ENCODE measurements around the gene CDK5RAP1.
"Not testable (repeated sequence)": the region's sequence is repeated elsewhere in the genome, so short reads cannot be mapped to it uniquely, and the experiment has no call there.

The CDK5RAP1 gene

DNA sequence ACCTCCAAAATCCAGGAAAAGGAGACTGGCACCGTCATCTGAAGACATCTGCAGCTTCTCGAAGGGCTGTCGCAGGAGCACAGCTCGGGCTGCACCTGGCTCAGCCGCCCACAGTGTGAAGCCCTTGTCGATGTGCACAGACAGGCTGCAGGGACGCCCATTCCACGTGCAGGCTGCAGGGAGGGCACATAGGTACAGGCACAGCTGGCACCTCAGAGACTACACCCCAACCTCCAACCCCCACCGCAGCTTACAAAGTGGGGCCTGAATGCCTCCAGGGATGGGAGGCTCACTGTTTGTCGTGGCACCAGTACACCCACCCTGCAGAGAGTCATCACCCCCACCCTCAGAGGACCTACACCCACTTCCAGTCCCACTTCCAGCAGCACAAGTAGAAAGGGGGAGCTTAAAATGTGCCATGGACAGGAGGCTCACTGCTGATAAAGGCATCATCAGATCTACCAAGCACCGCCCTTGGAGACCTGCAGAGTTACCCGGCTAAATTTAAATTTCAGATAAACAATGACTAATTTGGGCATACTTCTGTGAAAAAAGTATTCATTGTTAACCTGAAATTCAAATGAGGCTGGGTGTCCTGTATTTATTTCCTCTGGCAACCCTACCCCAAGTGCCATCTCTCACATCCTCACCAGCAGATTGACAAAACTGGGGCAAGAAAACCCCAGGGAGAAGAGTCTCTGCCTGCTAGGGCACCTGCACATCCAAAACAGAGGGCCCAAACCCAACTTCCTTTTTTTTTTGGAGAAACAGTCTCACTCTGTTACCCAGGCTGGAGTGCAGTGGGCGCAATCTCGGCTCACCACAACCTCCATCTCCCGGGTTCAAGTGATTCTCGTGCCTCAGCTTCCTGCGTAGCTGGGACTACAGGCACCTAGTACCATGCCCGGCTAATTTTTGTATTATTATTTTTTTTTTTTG is 7.7 kb upstream of the CDK5RAP1 start:
- TF ChIP-seq POLR2A (IDR thresholded peaks at IDR 0.05; ENCODE audit: low read depth, low read length), result no peak
- FAIRE-seq (no peak), DNase-seq (ENCODE audit: insufficient read length, low spot score) (no peak)

- DNase-seq (ENCODE audit: insufficient read length, low spot score) (no peak), FAIRE-seq (no peak)
- no peak for TF ChIP-seq POLR2A (IDR thresholded peaks at IDR 0.05; ENCODE audit: low read depth, low read length)
Measured at GRCh38 chr20:33408313-33408712, 7.0 kb upstream of the CDK5RAP1 start.

GRCh38 chr20:33407796-33408195 is 6.5 kb upstream of the CDK5RAP1 start:
- FAIRE-seq, result no peak
- TF ChIP-seq POLR2A (IDR thresholded peaks at IDR 0.05; ENCODE audit: low read depth, low read length), result no peak
- no peak for DNase-seq (ENCODE audit: insufficient read length, low spot score)

- no peak for FAIRE-seq
- no peak for DNase-seq (ENCODE audit: insufficient read length, low spot score)
- no peak for TF ChIP-seq POLR2A (IDR thresholded peaks at IDR 0.05; ENCODE audit: low read depth, low read length)
Measured at GRCh38 chr20:33407251-33407650, 5.9 kb upstream of the CDK5RAP1 start.

DNA sequence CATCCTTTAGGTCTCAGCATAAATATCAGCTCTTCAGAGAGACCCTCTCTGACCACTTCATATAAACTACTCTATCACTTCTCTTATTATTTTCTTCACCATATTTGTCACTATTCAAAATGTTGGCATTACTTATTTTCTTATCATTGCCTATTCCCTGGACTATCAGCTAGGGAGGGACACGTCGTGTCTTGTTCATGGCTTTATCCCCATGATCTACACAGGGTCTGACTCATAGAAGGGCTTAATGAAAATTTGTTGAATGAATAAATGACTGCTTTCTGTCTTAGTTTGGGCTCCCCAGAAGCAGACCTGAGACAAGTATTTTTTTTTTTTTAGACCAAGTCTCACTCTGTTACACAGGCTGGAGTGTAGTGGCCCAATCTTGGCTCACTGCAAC is 3.0 kb upstream of the CDK5RAP1 start:
- DNase-seq (ENCODE audit: insufficient read length, low spot score), result no peak
- no peak for FAIRE-seq
- TF ChIP-seq POLR2A (IDR thresholded peaks at IDR 0.05; ENCODE audit: low read depth, low read length), result no peak

DNA sequence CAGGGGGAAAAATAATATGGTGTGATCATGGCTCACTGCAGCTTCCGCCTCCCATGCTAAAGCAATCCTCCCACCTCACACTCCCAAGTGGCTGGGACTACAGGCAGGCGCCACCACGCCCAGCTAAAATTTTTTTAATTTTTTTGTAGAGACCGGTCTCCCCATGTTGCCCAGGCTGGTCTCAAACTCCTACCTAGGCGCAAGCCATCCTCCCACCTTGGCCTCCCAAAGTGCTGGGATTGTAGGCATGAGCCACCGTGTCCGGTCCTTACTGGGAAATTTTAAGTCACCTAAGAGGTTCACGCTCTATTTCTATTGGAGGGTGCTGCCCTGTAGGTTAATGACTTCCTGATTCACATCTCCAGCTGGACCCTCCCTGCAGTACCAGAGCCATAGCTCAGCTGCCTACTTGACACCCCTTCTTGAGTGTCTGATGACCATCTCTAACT is 626 bp upstream of the CDK5RAP1 start:
- no peak for TF ChIP-seq POLR2A (IDR thresholded peaks at IDR 0.05; ENCODE audit: low read depth, low read length)
- FAIRE-seq (no peak), DNase-seq (ENCODE audit: insufficient read length, low spot score) (no peak)

DNA sequence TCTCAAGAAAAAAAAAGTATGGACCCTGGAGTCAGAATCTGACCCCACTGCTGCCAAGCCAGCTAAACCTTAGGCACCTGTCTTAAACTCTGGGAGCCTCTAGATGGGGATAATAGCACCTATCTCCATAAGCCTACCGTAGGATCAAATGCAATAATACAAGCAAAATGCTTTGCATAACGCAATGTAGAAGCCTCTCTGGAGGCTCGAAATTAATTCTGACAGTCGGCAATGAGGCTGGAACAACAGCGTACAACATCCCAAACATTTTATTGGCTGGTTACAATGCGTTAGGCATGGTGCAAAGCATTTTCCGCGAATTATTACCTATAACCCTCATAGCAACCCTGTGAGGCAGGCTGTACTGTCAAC is 521 bp downstream of the CDK5RAP1 start:
- no peak for TF ChIP-seq POLR2A (IDR thresholded peaks at IDR 0.05; ENCODE audit: low read depth, low read length)
- DNase-seq (ENCODE audit: insufficient read length, low spot score) (no peak), FAIRE-seq (no peak)

GRCh38 chr20:33399924-33400323 is 1.4 kb downstream of the CDK5RAP1 start:
- FAIRE-seq, result no peak
- TF ChIP-seq POLR2A (IDR thresholded peaks at IDR 0.05; ENCODE audit: low read depth, low read length), result no peak

DNA sequence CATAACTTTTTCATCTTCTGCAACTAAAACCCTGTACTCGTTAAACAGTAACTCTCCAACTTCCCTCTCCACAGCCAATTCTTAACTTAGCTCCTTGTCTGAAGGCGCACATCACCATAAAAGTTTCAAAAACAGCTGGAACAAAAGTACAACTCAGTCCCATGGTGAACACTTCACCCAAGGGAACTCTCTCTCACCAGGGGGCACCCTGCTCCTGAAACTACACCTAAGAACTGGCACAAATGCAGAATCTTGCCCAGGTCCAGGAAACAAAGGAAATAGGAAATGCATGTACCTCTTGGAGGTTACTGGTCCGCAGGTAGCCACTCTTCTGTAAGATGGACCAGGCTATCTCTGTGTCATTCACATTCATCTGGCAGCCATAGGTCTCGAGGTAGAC is 6.6 kb downstream of the CDK5RAP1 start:
- no peak for TF ChIP-seq POLR2A (IDR thresholded peaks at IDR 0.05; ENCODE audit: low read depth, low read length)
- DNase-seq (ENCODE audit: insufficient read length, low spot score) (no peak), FAIRE-seq (no peak)

More at GRCh38 chr20:33399924-33400323, 1.4 kb downstream of the CDK5RAP1 start:
- no peak for DNase-seq (ENCODE audit: insufficient read length, low spot score)

GRCh38 chr20:33393609-33394008 is 7.7 kb downstream of the CDK5RAP1 start:
- DNase-seq (ENCODE audit: insufficient read length, low spot score), result no peak
- no peak for TF ChIP-seq POLR2A (IDR thresholded peaks at IDR 0.05; ENCODE audit: low read depth, low read length)
- FAIRE-seq, result no peak

- FAIRE-seq, result no peak
- DNase-seq (ENCODE audit: insufficient read length, low spot score), result no peak
- TF ChIP-seq POLR2A (IDR thresholded peaks at IDR 0.05; ENCODE audit: low read depth, low read length), result no peak
Measured at GRCh38 chr20:33391722-33392415, 9.4 kb downstream of the CDK5RAP1 start.

- not testable (repeated sequence) for DNase-seq (ENCODE audit: insufficient read length, low spot score); FAIRE-seq
Measured at GRCh38 chr20:33389326-33389725, 12.0 kb downstream of the CDK5RAP1 start.

DNA sequence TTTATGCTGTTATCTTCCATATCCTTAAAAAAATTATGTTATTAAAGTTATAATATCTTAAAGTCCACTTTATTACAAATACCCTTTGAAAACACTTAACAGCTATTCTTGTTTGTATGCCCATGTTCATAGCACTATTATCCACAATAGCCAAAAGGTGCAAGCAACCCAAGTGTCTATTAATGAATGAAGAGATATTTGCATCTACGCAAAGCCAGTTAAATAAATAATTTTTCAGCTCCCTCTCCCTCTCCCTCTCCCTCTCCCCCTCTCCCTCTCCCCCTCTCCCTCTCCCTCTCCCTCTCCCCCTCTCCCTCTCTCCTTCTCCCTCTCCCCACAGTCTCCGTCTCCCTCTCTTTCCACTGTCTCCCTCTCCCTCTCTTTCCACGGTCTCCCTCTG is 13.1 kb downstream of the CDK5RAP1 start:
- DNase-seq (ENCODE audit: insufficient read length, low spot score) (no peak), FAIRE-seq (no peak)
- TF ChIP-seq POLR2A (IDR thresholded peaks at IDR 0.05; ENCODE audit: low read depth, low read length), result no peak

- no peak for FAIRE-seq
- DNase-seq (ENCODE audit: insufficient read length, low spot score), result peak; percentile 58
- no peak for TF ChIP-seq POLR2A (IDR thresholded peaks at IDR 0.05; ENCODE audit: low read depth, low read length)
Measured at GRCh38 chr20:33387177-33387576, 14.1 kb downstream of the CDK5RAP1 start.

GRCh38 chr20:33386673-33387072 is 14.6 kb downstream of the CDK5RAP1 start:
- DNase-seq (ENCODE audit: insufficient read length, low spot score) (no peak), FAIRE-seq (no peak)
- no peak for TF ChIP-seq POLR2A (IDR thresholded peaks at IDR 0.05; ENCODE audit: low read depth, low read length)
